GM12878 (cell line): ENCODE results near the gene MSI2. TPM values are rescaled to one million over a fixed set of nuclear protein-coding genes. Genes with fewer than 3 reads are reported as not detected.

Source experiments
- ATAC-seq: fragments of 200-7000 bp; cut with Tn5 transposase; 3 replicates; pipeline ENCODE4 v1.9.1; 2020; ENCODE audit warnings: mild to moderate bottlenecking, moderate library complexity
- BruUV-seq: library from RNA; stranded (reverse); fragments of 400-500 nt; replicated peaks from 2 replicates; lab custom pipeline; 2021; lab: Mats Ljungman, UMichigan
- CTCF ChIA-PET: fragments of 300-600 bp; sonication (Branson Sonifier 250); formaldehyde crosslinking; extraction: SDS; loops from one replicate; lab custom pipeline; 2021; ENCODE audit warnings: inconsistent platforms; lab: Yijun Ruan, JAX
- POLR2A ChIA-PET: fragments of 350-600 bp; formaldehyde crosslinking; extraction: SDS; loops from one replicate; lab custom pipeline; 2021; ENCODE audit warnings: inconsistent platforms; lab: Charles Lee
- RAD21 ChIA-PET: fragments of 300-600 bp; sonication (Branson Sonifier 250); formaldehyde crosslinking; loops from one replicate; lab custom pipeline; 2023; ENCODE audit warnings: antibody characterized with exemption; ENCODE audit not compliant: unreplicated experiment; lab: Charles Lee
- SMC1A ChIA-PET: fragments of 300-600 bp; sonication (Branson Sonifier 250); formaldehyde crosslinking; loops from one replicate; lab custom pipeline; 2023; ENCODE audit not compliant: unreplicated experiment, uncharacterized antibody; lab: Charles Lee
- DNase-seq: peaks from one replicate; pipeline ENCODE4 v3.0.0-alpha.2; 2011; ENCODE audit warnings: low read depth, low spot score
- FAIRE-seq: peaks from 3 replicates; lab custom pipeline; 2011; peaks lifted over from hg19 to GRCh38; lab: Jason Lieb, UNC
- H2AFZ ChIP-seq: 2 replicates; pipeline ENCODE4 v1.6.0; 2011; ENCODE audit warnings: low read depth, low read length, control low read depth; ENCODE audit not compliant: control insufficient read depth
- H3K27ac ChIP-seq: 2 replicates; pipeline ENCODE4 v1.5.1; 2011; ENCODE audit warnings: control low read depth; ENCODE audit not compliant: control insufficient read depth, insufficient read depth
- H3K27me3 ChIP-seq, 2 experiments: replicated peaks in 1 of 2; 2 replicates each; pipeline versions ENCODE4 v1.6.0 to v1.6.1; 2011; ENCODE audit warnings: low read length in 1 of 2; ENCODE audit not compliant: control insufficient read depth in 2 of 2, insufficient read depth in 2 of 2
- H3K36me3 ChIP-seq, 2 experiments: 2 replicates each; pipeline ENCODE4 v1.5.1; 2011; ENCODE audit warnings: low read length in 1 of 2; ENCODE audit not compliant: control insufficient read depth in 2 of 2, insufficient read depth in 2 of 2
- H3K4me1 ChIP-seq: 2 replicates; pipeline ENCODE4 v1.6.1; 2011; ENCODE audit warnings: mild to moderate bottlenecking, low read length, moderate library complexity, mixed read lengths; ENCODE audit not compliant: control insufficient read depth, insufficient read depth
- H3K4me2 ChIP-seq: 2 replicates; pipeline ENCODE4 v1.6.0; 2011; ENCODE audit warnings: control low read depth; ENCODE audit not compliant: control insufficient read depth, insufficient read depth
- H3K4me3 ChIP-seq: fragments of 200-600 bp; sonication (generic); 2 replicates; pipeline ENCODE4 v1.5.1; 2016
- H3K79me2 ChIP-seq: 2 replicates; pipeline ENCODE4 v1.6.0; 2011; ENCODE audit warnings: low read length; ENCODE audit not compliant: control insufficient read depth, insufficient read depth
- H3K9ac ChIP-seq: 2 replicates; pipeline ENCODE4 v1.8.0; 2011; ENCODE audit warnings: low read length, control low read depth, mixed read lengths; ENCODE audit not compliant: control insufficient read depth, insufficient read depth
- H3K9me3 ChIP-seq: replicated peaks from 3 replicates; pipeline ENCODE4 v1.5.1; 2011; ENCODE audit warnings: mild to moderate bottlenecking, low read length; ENCODE audit not compliant: control insufficient read depth, insufficient read depth
- H4K20me1 ChIP-seq: 2 replicates; pipeline ENCODE4 v1.6.0; 2011; ENCODE audit not compliant: control insufficient read depth, insufficient read depth
- E2F8 ChIP-seq: fragments of 450-650 bp; IDR thresholded peaks from 2 replicates; pipeline ENCODE4 v1.6.1; 2018; ENCODE audit warnings: mild to moderate bottlenecking, low read depth, moderate library complexity; ENCODE audit not compliant: partially characterized antibody
- FOXK2 ChIP-seq: fragments of 450-650 bp; IDR thresholded peaks from 2 replicates; pipeline ENCODE4 v1.6.1; 2017; ENCODE audit warnings: mild to moderate bottlenecking, moderate library complexity
- JUNB ChIP-seq: IDR thresholded peaks from 2 replicates; pipeline ENCODE4 v1.6.1; 2016; ENCODE audit warnings: antibody characterized with exemption, mild to moderate bottlenecking
- MEF2A ChIP-seq: IDR thresholded peaks from 2 replicates; pipeline ENCODE4 v1.6.1; 2011; ENCODE audit warnings: low read depth, mild to moderate bottlenecking, low read length, moderate library complexity; ENCODE audit not compliant: insufficient read depth
- NBN ChIP-seq: fragments of 450-650 bp; IDR thresholded peaks from 2 replicates; pipeline ENCODE4 v1.6.1; 2016
- RELB ChIP-seq: fragments of 450-650 bp; IDR thresholded peaks from 2 replicates; pipeline ENCODE4 v1.6.1; 2017; ENCODE audit warnings: low read depth, mild to moderate bottlenecking, moderate library complexity
- ZNF207 ChIP-seq: fragments of 450-650 bp; IDR thresholded peaks from 2 replicates; pipeline ENCODE4 v1.6.1; 2014; ENCODE audit warnings: antibody characterized with exemption, mild to moderate bottlenecking, borderline replicate concordance
- ZSCAN29 ChIP-seq: fragments of 450-650 bp; IDR thresholded peaks from 2 replicates; pipeline ENCODE4 v1.6.1; 2017; ENCODE audit warnings: mild to moderate bottlenecking, moderate library complexity
- WGBS: methylation state at CpG from one replicate; pipeline ENCODE4 v1.1.6; 2016; ENCODE audit warnings: low lambda C conversion rate; ENCODE audit not compliant: insufficient replicate concordance, insufficient coverage; ENCODE audit errors: missing lambda C conversion rate; 5-methylcytosine and 5-hydroxymethylcytosine counted together
- in situ Hi-C: fragments of 300-500 bp; cut with MboI; formaldehyde crosslinking; loops from 9 replicates; pipeline ENCODE4 v1.14.3; 2018; ENCODE audit warnings: mixed read lengths
- intact Hi-C: fragments of 100-400 bp; cut with micrococcal nuclease; formaldehyde crosslinking; loops from one replicate; pipeline ENCODE4 v1.14.2; 2022; ENCODE audit not compliant: unreplicated experiment
- polyA plus RNA-seq, 11 experiments: library from polyadenylated mRNA; depleted of rRNA in 4 of 11; unstranded in 6 of 11; stranded (reverse) in 5 of 11; fragments of >200 nt; fragmentation: Nextera tagmentation in 4 of 11; fragmentation: Illumina TruSeq in 1 of 11; extraction: Ambion mirVana in 4 of 11; extraction: Trizol in 1 of 11; gene quantifications; 1 replicate in 1 of 11; 2 replicates in 10 of 11; pipeline versions ENCODE4 v1.2.1 to v1.2.3, GENCODE V29; 2011 to 2016; ENCODE audit warnings: inconsistent platforms in 2 of 11, missing spikeins in 2 of 11, low read depth in 1 of 11
- total RNA-seq, 4 experiments: library from RNA; depleted of rRNA in 3 of 4; stranded (reverse); fragments of >200 nt in 3 of 4; fragmentation: Illumina TruSeq in 1 of 4; extraction: Trizol in 1 of 4; gene quantifications; 2 replicates each; pipeline versions ENCODE4 v1.2.1 to v1.2.3, GENCODE V29; 2013 to 2021
- TF ChIP-seq, protein P1 (sequence below): IDR thresholded peaks from 2 replicates; pipeline ENCODE4 v1.6.1; 2012; ENCODE audit warnings: low read length, inconsistent platforms
- TF ChIP-seq, protein P2 (sequence below): fragments of 450-650 bp; IDR thresholded peaks from 2 replicates; pipeline ENCODE4 v1.6.1; 2017; ENCODE audit warnings: mild to moderate bottlenecking, moderate library complexity
- TF ChIP-seq, protein P3 (sequence below): IDR thresholded peaks from 2 replicates; pipeline ENCODE4 v1.6.1; 2012; ENCODE audit warnings: low read depth, low read length, improper control_type of control experiment

The MSI2 gene
- total and polyA plus RNA-seq, 10 of the 15 experiments (the other 5 are each of a cell fraction or from before 2014, with no cell fraction given) = 6.1 to 76.1 (median 42.0) TPM

- POLR2A ChIA-PET = interaction anchor here (0.9 kb wide), 1 partner anchor 115 kb away, joined by 3 read pairs; no protein-coding TSS in a partner anchor
- no peak overlapping the region for H3K27ac ChIP-seq
- H3K9ac ChIP-seq = no peak overlapping the region
- no peak overlapping the region for H3K4me3 ChIP-seq
- RAD21 ChIA-PET = interaction anchor here (2.4 to 5.5 kb wide), 2 partner anchors 16 to 24 kb away, joined by 7 to 38 read pairs; no protein-coding TSS in a partner anchor
- CTCF ChIA-PET = interaction anchor here (0.9 kb wide), 1 partner anchor 63 kb away, joined by 3 read pairs; no protein-coding TSS in a partner anchor
- peaks cover 29% of the 10 kb centered on the region for H3K4me1 ChIP-seq
- ATAC-seq (no peak), DNase-seq (no peak), FAIRE-seq (no peak)
- in situ Hi-C loops = no loop called here
- H3K9me3 ChIP-seq = no peaks in the 10 kb centered on the region
- intact Hi-C loops = no loop called here
- WGBS = over 99% methylated on average over 8 of the region's 8 CpGs
- no peak overlapping the region for H3K4me2 ChIP-seq
- H4K20me1 ChIP-seq = no peaks in the 10 kb centered on the region
- H3K27me3 ChIP-seq = no peaks in the 10 kb centered on the region
- H3K36me3 ChIP-seq = peaks cover 0 to 12% of the 10 kb centered on the region in 2 experiments; a peak in 3 of 4 replicates
- H2AFZ ChIP-seq = no peak overlapping the region
- BruUV-seq = no TSS peak
- SMC1A ChIA-PET = interaction anchor here (0.6 to 2.9 kb wide), 7 partner anchors 13 to 100 kb away, joined by 3 to 15 read pairs (median 5); no protein-coding TSS in a partner anchor
- peaks cover 10% of the 10 kb centered on the region for H3K79me2 ChIP-seq
- TF ChIP-seq RELB (no peak), JUNB (no peak), FOXK2 (no peak), E2F8 (no peak), NBN (no peak), ZNF207 (no peak), ZSCAN29 (no peak), MEF2A (no peak)
- TF ChIP-seq, protein P1, sequence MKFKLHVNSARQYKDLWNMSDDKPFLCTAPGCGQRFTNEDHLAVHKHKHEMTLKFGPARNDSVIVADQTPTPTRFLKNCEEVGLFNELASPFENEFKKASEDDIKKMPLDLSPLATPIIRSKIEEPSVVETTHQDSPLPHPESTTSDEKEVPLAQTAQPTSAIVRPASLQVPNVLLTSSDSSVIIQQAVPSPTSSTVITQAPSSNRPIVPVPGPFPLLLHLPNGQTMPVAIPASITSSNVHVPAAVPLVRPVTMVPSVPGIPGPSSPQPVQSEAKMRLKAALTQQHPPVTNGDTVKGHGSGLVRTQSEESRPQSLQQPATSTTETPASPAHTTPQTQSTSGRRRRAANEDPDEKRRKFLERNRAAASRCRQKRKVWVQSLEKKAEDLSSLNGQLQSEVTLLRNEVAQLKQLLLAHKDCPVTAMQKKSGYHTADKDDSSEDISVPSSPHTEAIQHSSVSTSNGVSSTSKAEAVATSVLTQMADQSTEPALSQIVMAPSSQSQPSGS = no peak
- TF ChIP-seq, protein P2, sequence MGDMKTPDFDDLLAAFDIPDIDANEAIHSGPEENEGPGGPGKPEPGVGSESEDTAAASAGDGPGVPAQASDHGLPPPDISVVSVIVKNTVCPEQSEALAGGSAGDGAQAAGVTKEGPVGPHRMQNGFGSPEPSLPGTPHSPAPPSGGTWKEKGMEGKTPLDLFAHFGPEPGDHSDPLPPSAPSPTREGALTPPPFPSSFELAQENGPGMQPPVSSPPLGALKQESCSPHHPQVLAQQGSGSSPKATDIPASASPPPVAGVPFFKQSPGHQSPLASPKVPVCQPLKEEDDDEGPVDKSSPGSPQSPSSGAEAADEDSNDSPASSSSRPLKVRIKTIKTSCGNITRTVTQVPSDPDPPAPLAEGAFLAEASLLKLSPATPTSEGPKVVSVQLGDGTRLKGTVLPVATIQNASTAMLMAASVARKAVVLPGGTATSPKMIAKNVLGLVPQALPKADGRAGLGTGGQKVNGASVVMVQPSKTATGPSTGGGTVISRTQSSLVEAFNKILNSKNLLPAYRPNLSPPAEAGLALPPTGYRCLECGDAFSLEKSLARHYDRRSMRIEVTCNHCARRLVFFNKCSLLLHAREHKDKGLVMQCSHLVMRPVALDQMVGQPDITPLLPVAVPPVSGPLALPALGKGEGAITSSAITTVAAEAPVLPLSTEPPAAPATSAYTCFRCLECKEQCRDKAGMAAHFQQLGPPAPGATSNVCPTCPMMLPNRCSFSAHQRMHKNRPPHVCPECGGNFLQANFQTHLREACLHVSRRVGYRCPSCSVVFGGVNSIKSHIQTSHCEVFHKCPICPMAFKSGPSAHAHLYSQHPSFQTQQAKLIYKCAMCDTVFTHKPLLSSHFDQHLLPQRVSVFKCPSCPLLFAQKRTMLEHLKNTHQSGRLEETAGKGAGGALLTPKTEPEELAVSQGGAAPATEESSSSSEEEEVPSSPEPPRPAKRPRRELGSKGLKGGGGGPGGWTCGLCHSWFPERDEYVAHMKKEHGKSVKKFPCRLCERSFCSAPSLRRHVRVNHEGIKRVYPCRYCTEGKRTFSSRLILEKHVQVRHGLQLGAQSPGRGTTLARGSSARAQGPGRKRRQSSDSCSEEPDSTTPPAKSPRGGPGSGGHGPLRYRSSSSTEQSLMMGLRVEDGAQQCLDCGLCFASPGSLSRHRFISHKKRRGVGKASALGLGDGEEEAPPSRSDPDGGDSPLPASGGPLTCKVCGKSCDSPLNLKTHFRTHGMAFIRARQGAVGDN = no peak
- TF ChIP-seq, protein P3, sequence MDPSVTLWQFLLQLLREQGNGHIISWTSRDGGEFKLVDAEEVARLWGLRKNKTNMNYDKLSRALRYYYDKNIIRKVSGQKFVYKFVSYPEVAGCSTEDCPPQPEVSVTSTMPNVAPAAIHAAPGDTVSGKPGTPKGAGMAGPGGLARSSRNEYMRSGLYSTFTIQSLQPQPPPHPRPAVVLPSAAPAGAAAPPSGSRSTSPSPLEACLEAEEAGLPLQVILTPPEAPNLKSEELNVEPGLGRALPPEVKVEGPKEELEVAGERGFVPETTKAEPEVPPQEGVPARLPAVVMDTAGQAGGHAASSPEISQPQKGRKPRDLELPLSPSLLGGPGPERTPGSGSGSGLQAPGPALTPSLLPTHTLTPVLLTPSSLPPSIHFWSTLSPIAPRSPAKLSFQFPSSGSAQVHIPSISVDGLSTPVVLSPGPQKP = no peak
Observed at GRCh38 chr17:57340160-57340981, 84.0 kb downstream of the MSI2 start.
